CD4-positive, CD25-positive, alpha-beta regulatory T cell (primary cell): Measurements from ENCODE around the gene GREM2. TPM values are rescaled to one million over a fixed set of nuclear protein-coding genes. Genes with fewer than 3 reads are reported as not detected.

ENCODE experiments used
- ATAC-seq, 2 donors: fragments of 150-1000 bp; cut with Tn5 transposase; one replicate each; pipeline ENCODE4 v1.10.0; 2021; ENCODE audit warnings: low read depth in 2 of 2, moderate number of reproducible peaks in 2 of 2, moderate library complexity in 1 of 2
- DNase-seq, 3 donors: peaks; one replicate each; pipeline versions ENCODE4 v3.0.0 to v3.0.0-alpha.2; 2012 to 2022; ENCODE audit warnings: mixed read lengths in 1 of 3
- H3K27ac ChIP-seq: one replicate; pipeline ENCODE4 v1.7.0; 2013; ENCODE audit warnings: mild to moderate bottlenecking, low read length; ENCODE audit not compliant: insufficient read depth, poor library complexity, severe bottlenecking
- H3K27me3 ChIP-seq: one replicate; pipeline ENCODE4 v1.7.0; 2013; ENCODE audit warnings: low read length; ENCODE audit not compliant: control insufficient read depth, insufficient read depth
- H3K36me3 ChIP-seq: one replicate; pipeline ENCODE4 v1.7.0; 2013; ENCODE audit warnings: mild to moderate bottlenecking, low read length, moderate library complexity; ENCODE audit not compliant: control insufficient read depth, insufficient read depth
- H3K4me1 ChIP-seq: 2 replicates; pipeline ENCODE4 v1.7.0; 2013; ENCODE audit warnings: mild to moderate bottlenecking, low read length; ENCODE audit not compliant: insufficient read depth, control insufficient read depth, poor library complexity, severe bottlenecking
- H3K4me3 ChIP-seq: one replicate; pipeline ENCODE4 v1.7.0; 2013; ENCODE audit warnings: low read depth, mild to moderate bottlenecking, low read length, moderate library complexity
- H3K9me3 ChIP-seq, 2 experiments: 1 replicate in 1 of 2; 2 replicates in 1 of 2; pipeline ENCODE4 v1.7.0; 2013; ENCODE audit warnings: low read length in 2 of 2, mild to moderate bottlenecking in 1 of 2, moderate library complexity in 1 of 2; ENCODE audit not compliant: control insufficient read depth in 2 of 2
- H3K27ac Mint-ChIP-seq, 3 donors: one replicate each; pipeline ENCODE4 v1.8.0; 2020 to 2022; ENCODE audit warnings: mild to moderate bottlenecking in 3 of 3, mixed read lengths in 3 of 3, moderate library complexity in 2 of 3
- H3K27me3 Mint-ChIP-seq: one replicate; pipeline ENCODE4 v1.8.0; 2022; ENCODE audit warnings: mild to moderate bottlenecking, mixed read lengths
- H3K36me3 Mint-ChIP-seq: one replicate; pipeline ENCODE4 v1.8.0; 2020; ENCODE audit warnings: mixed read lengths
- H3K4me1 Mint-ChIP-seq, 4 donors: one replicate each; pipeline ENCODE4 v1.8.0; 2020 to 2022; ENCODE audit warnings: mixed read lengths in 4 of 4, mild to moderate bottlenecking in 1 of 4
- H3K4me3 Mint-ChIP-seq, 4 donors: one replicate each; pipeline ENCODE4 v1.8.0; 2020 to 2022; ENCODE audit warnings: mild to moderate bottlenecking in 4 of 4, mixed read lengths in 4 of 4, moderate library complexity in 3 of 4
- H3K9me3 Mint-ChIP-seq, 7 donors: one replicate each; pipeline ENCODE4 v1.8.0; 2020 to 2022; ENCODE audit warnings: mixed read lengths in 7 of 7, mild to moderate bottlenecking in 3 of 7, moderate library complexity in 2 of 7
- polyA plus RNA-seq, 4 donors: library from polyadenylated mRNA; unstranded; fragments of 300-500 nt; fragmentation: Illumina TruSeq; gene quantifications; one replicate each; pipeline ENCODE4 v1.2.3, GENCODE V29; 2021
- total RNA-seq: library from RNA; stranded (reverse); gene quantifications from one replicate; pipeline ENCODE4 v1.2.3, GENCODE V29; 2022

The GREM2 gene
- total and polyA plus RNA-seq, 5 donors from 2014 or later: not detected

- Mint-ChIP-seq H3K27ac (no peak overlapping the region), H3K4me3 (no peak overlapping the region), H3K27me3 (peaks cover 5% of the 10 kb centered on the region), H3K4me1 (no peaks in the 10 kb centered on the region), H3K36me3 (no peaks in the 10 kb centered on the region), H3K9me3 (peaks cover 1 to 12% (median 4%) of the 10 kb centered on the region in 7 donors)
- no peaks in the 10 kb centered on the region for H3K4me1 ChIP-seq
- no peak overlapping the region for H3K4me3 ChIP-seq
- no peaks in the 10 kb centered on the region for H3K36me3 ChIP-seq
- no peak for ATAC-seq
- no peak for DNase-seq
- H3K9me3 ChIP-seq: peaks cover 0 to 2% of the 10 kb centered on the region in 2 experiments
- no peaks in the 10 kb centered on the region for H3K27me3 ChIP-seq
- H3K27ac ChIP-seq: no peak overlapping the region
These were observed 7.0 kb upstream of the GREM2 start for GRCh38 chr1:240618946-240619345.

GRCh38 chr1:240616018-240616417 lies 4.1 kb upstream of the GREM2 start:
- Histone ChIP-seq H3K4me1 (no peaks in the 10 kb centered on the region), H3K27me3 (peaks cover 3% of the 10 kb centered on the region), H3K36me3 (no peaks in the 10 kb centered on the region), H3K9me3 (no peaks in the 10 kb centered on the region), H3K27ac (no peak overlapping the region), H3K4me3 (no peak overlapping the region)
- Mint-ChIP-seq H3K27ac (no peak overlapping the region), H3K4me1 (peaks cover 0 to 13% (median 6%) of the 10 kb centered on the region in 4 donors), H3K27me3 (peaks cover 18% of the 10 kb centered on the region), H3K4me3 (no peak overlapping the region), H3K9me3 (peaks cover 1 to 10% (median 3%) of the 10 kb centered on the region in 7 donors), H3K36me3 (no peaks in the 10 kb centered on the region)
- DNase-seq (no peak), ATAC-seq (no peak)

GRCh38 chr1:240613356-240614142 lies 1.6 kb upstream of the GREM2 start:
- H3K36me3 Mint-ChIP-seq: no peaks in the 10 kb centered on the region
- peaks cover 0 to 20% (median 6%) of the 10 kb centered on the region in 4 donors for H3K4me1 Mint-ChIP-seq
- Histone ChIP-seq H3K9me3 (no peaks in the 10 kb centered on the region), H3K27ac (no peak overlapping the region), H3K36me3 (no peaks in the 10 kb centered on the region), H3K27me3 (peaks cover 5% of the 10 kb centered on the region), H3K4me3 (no peak overlapping the region), H3K4me1 (no peaks in the 10 kb centered on the region)
- H3K27ac Mint-ChIP-seq: no peak overlapping the region
- H3K4me3 Mint-ChIP-seq: peak overlapping the region in 1 of 4 donors; percentile 43
- peaks cover 18% of the 10 kb centered on the region for H3K27me3 Mint-ChIP-seq
- ATAC-seq (no peak), DNase-seq (peak in 1 of 3 donors; percentile 33)
- H3K9me3 Mint-ChIP-seq: peaks cover 0 to 6% (median 2%) of the 10 kb centered on the region in 7 donors

- Histone ChIP-seq H3K4me1 (no peaks in the 10 kb centered on the region), H3K27me3 (peaks cover 5% of the 10 kb centered on the region), H3K36me3 (no peaks in the 10 kb centered on the region), H3K9me3 (no peaks in the 10 kb centered on the region), H3K27ac (no peak overlapping the region), H3K4me3 (no peak overlapping the region)
- Mint-ChIP-seq H3K27ac (no peak overlapping the region), H3K36me3 (no peaks in the 10 kb centered on the region), H3K4me3 (no peak overlapping the region), H3K9me3 (peaks cover 0 to 5% (median 2%) of the 10 kb centered on the region in 7 donors), H3K27me3 (peaks cover 17% of the 10 kb centered on the region), H3K4me1 (peaks cover 0 to 20% (median 6%) of the 10 kb centered on the region in 4 donors)
- DNase-seq (no peak), ATAC-seq (no peak)
These were observed 856 bp upstream of the GREM2 start for GRCh38 chr1:240612811-240613210.

GRCh38 chr1:240611228-240611618 lies 732 bp downstream of the GREM2 start:
- H3K4me1 ChIP-seq: no peaks in the 10 kb centered on the region
- H3K27ac Mint-ChIP-seq: peak overlapping the region in 1 of 3 donors; percentile 20
- H3K36me3 ChIP-seq: no peaks in the 10 kb centered on the region
- DNase-seq (no peak), ATAC-seq (no peak)
- H3K4me3 ChIP-seq: peak overlapping the region; percentile 58
- H3K36me3 Mint-ChIP-seq: no peaks in the 10 kb centered on the region
- no peaks in the 10 kb centered on the region for H3K9me3 ChIP-seq
- H3K27me3 ChIP-seq: peaks cover 5% of the 10 kb centered on the region
- peaks cover 0 to 20% (median 6%) of the 10 kb centered on the region in 4 donors for H3K4me1 Mint-ChIP-seq
- peak overlapping the region; percentile 38 to 91 (median 86) for H3K4me3 Mint-ChIP-seq
- H3K9me3 Mint-ChIP-seq: peaks cover 0 to 4% (median 1%) of the 10 kb centered on the region in 7 donors
- H3K27me3 Mint-ChIP-seq: peaks cover 13% of the 10 kb centered on the region
- H3K27ac ChIP-seq: no peak overlapping the region

- Mint-ChIP-seq H3K36me3 (no peaks in the 10 kb centered on the region), H3K27me3 (peaks cover 13% of the 10 kb centered on the region), H3K4me3 (no peak overlapping the region), H3K9me3 (peaks cover 0 to 4% (median 0%) of the 10 kb centered on the region in 7 donors), H3K27ac (no peak overlapping the region), H3K4me1 (peaks cover 0 to 20% (median 6%) of the 10 kb centered on the region in 4 donors)
- no peak for ATAC-seq
- DNase-seq: no peak
- no peaks in the 10 kb centered on the region for H3K4me1 ChIP-seq
- H3K27ac ChIP-seq: no peak overlapping the region
- no peaks in the 10 kb centered on the region for H3K36me3 ChIP-seq
- H3K9me3 ChIP-seq: no peaks in the 10 kb centered on the region
- H3K27me3 ChIP-seq: peaks cover 5% of the 10 kb centered on the region
- H3K4me3 ChIP-seq: no peak overlapping the region
These were observed 1.3 kb downstream of the GREM2 start for GRCh38 chr1:240610636-240611035.

- Histone ChIP-seq H3K27ac (no peak overlapping the region), H3K4me3 (no peak overlapping the region), H3K27me3 (peaks cover 5% of the 10 kb centered on the region), H3K36me3 (no peaks in the 10 kb centered on the region), H3K4me1 (no peaks in the 10 kb centered on the region), H3K9me3 (no peaks in the 10 kb centered on the region)
- peaks cover 0 to 20% (median 6%) of the 10 kb centered on the region in 4 donors for H3K4me1 Mint-ChIP-seq
- no peaks in the 10 kb centered on the region for H3K36me3 Mint-ChIP-seq
- H3K27ac Mint-ChIP-seq: no peak overlapping the region
- peaks cover 13% of the 10 kb centered on the region for H3K27me3 Mint-ChIP-seq
- DNase-seq (no peak), ATAC-seq (no peak)
- H3K9me3 Mint-ChIP-seq: peaks cover 0 to 3% (median 0%) of the 10 kb centered on the region in 7 donors
- H3K4me3 Mint-ChIP-seq: no peak overlapping the region
These were observed 2.4 kb downstream of the GREM2 start for GRCh38 chr1:240609527-240610060.
